GM21526 (cell line): ENCODE results near the gene TAF6L.
"Not testable (repeated sequence)": the region's sequence is repeated elsewhere in the genome, so short reads cannot be mapped to it uniquely, and the experiment has no call there.

ENCODE experiments used
- ATAC-seq: cut with Tn5 transposase; IDR thresholded peaks from one replicate; pipeline ENCODE4 v1.9.1; 2021; ENCODE audit warnings: moderate library complexity; ENCODE audit not compliant: unreplicated experiment, low FRiP score

TAF6L gene

GRCh38 chr11:62771144-62772021, at the start of gene TAF6L:
TSS of gene TAF6L (plus strand) at chr11:62771396. CDS start at chr11:62775784, 4,388 bp downstream.
- peak; percentile 45 for ATAC-seq

- ATAC-seq = no peak
These were observed 49.2 kb upstream of the TAF6L start for GRCh38 chr11:62721994-62722393.

- no peak for ATAC-seq
These were observed 47.0 kb upstream of the TAF6L start for GRCh38 chr11:62724171-62724570.

GRCh38 chr11:62725646-62726045, 45.5 kb upstream of the TAF6L start:
- no peak for ATAC-seq

- peak; percentile 1 for ATAC-seq
These were observed 44.9 kb upstream of the TAF6L start for GRCh38 chr11:62726156-62726914.

GRCh38 chr11:62726915-62727164, 44.4 kb upstream of the TAF6L start:
- ATAC-seq = peak; percentile 0

GRCh38 chr11:62727165-62727871, 43.9 kb upstream of the TAF6L start, which contains the start of gene HNRNPUL2:
TSS of gene HNRNPUL2 (minus strand) at chr11:62727457. CDS start at chr11:62727156, 301 bp downstream.
- ATAC-seq = peak; percentile 58

- peak; percentile 48 for ATAC-seq
These were observed 43.4 kb upstream of the TAF6L start for GRCh38 chr11:62727872-62728170.

GRCh38 chr11:62728171-62728988, 42.8 kb upstream of the TAF6L start, which contains the start of gene TTC9C:
TSS of gene TTC9C (plus strand) at chr11:62728486. CDS start at chr11:62728849, 363 bp downstream.
- peak; percentile 15 for ATAC-seq

- ATAC-seq = not testable (repeated sequence)
These were observed 41.1 kb upstream of the TAF6L start for GRCh38 chr11:62730076-62730475.

GRCh38 chr11:62732830-62733229, 38.4 kb upstream of the TAF6L start:
- ATAC-seq = no peak

- no peak for ATAC-seq
These were observed 34.0 kb upstream of the TAF6L start for GRCh38 chr11:62737196-62737595.

- ATAC-seq = no peak
These were observed 23.6 kb upstream of the TAF6L start for GRCh38 chr11:62747475-62748160.

GRCh38 chr11:62749931-62750330, 21.3 kb upstream of the TAF6L start:
- ATAC-seq = not testable (repeated sequence)

- no peak for ATAC-seq
These were observed 18.9 kb upstream of the TAF6L start for GRCh38 chr11:62752177-62752785.

- peak; percentile 6 for ATAC-seq
These were observed 18.0 kb upstream of the TAF6L start for GRCh38 chr11:62752994-62753735.

- ATAC-seq = peak; percentile 86
These were observed 17.2 kb upstream of the TAF6L start, which contains the start of gene ZBTB3 for GRCh38 chr11:62753736-62754603. TSS of gene ZBTB3 (minus strand) at chr11:62754160. CDS start at chr11:62753664, 496 bp downstream.
